Measurements from ENCODE around the gene PDGFRB. TPM values are rescaled to one million over a fixed set of nuclear protein-coding genes. Genes with fewer than 3 reads are reported as not detected.

PDGFRB gene
- total and polyA plus RNA-seq, 4 donors = 33.6 to 215 (median 78.3) TPM

- Histone ChIP-seq H3K4me3 (no peak overlapping the region), H3K36me3 (ENCODE audit: control insufficient read depth in 4 of 4, insufficient read depth in 4 of 4, low read length in 4 of 4) (peaks cover 0 to 55% (median 27%) of the 10 kb centered on the region in 4 donors), H3K9ac (ENCODE audit: insufficient read depth in 1 of 2, low read length in 2 of 2) (no peak overlapping the region), H3K9me3 (ENCODE audit: control insufficient read depth in 4 of 4, insufficient read depth in 3 of 4, low read length in 3 of 4) (no peaks in the 10 kb centered on the region), H3K4me1 (ENCODE audit: control insufficient read depth in 5 of 5, insufficient read depth in 5 of 5, low read length in 5 of 5) (peaks cover 0 to 5% (median 0%) of the 10 kb centered on the region in 5 donors), H3K27ac (ENCODE audit: low read depth in 1 of 2, low read length in 1 of 2) (no peak overlapping the region), H3K27me3 (ENCODE audit: control insufficient read depth in 3 of 3, insufficient read depth in 3 of 3, low read length in 2 of 3) (no peaks in the 10 kb centered on the region)
- DNase-seq (peak in 1 of 3 donors; percentile 7), ATAC-seq (ENCODE audit: insufficient read depth, low FRiP score) (no peak)
- 94 to 100% methylated on average over 3 of the region's 3 CpGs for WGBS, 2 donors
- no peak for TF ChIP-seq CTCF (IDR thresholded peaks at IDR 0.05; ENCODE audit: control extremely low read depth, extremely low read depth)
These were observed 35.6 kb downstream of the PDGFRB start for GRCh38 chr5:150120062-150120441.

- no peak for ATAC-seq (ENCODE audit: insufficient read depth, low FRiP score)
- H3K36me3 ChIP-seq (ENCODE audit: control insufficient read depth in 4 of 4, insufficient read depth in 4 of 4, low read length in 4 of 4) = peaks cover 0 to 53% (median 27%) of the 10 kb centered on the region in 4 donors
- H3K4me3 ChIP-seq = no peak overlapping the region
- peak in 1 of 3 donors; percentile 5 for DNase-seq
- H3K9ac ChIP-seq (ENCODE audit: insufficient read depth in 1 of 2, low read length in 2 of 2) = no peak overlapping the region
- no peak for TF ChIP-seq CTCF (IDR thresholded peaks at IDR 0.05; ENCODE audit: control extremely low read depth, extremely low read depth)
- 76 to 78% methylated on average over 10 of the region's 10 CpGs for WGBS, 2 donors
- H3K27ac ChIP-seq (ENCODE audit: low read depth in 1 of 2, low read length in 1 of 2) = no peak overlapping the region
- H3K4me1 ChIP-seq (ENCODE audit: control insufficient read depth in 5 of 5, insufficient read depth in 5 of 5, low read length in 5 of 5) = peaks cover 0 to 5% (median 0%) of the 10 kb centered on the region in 5 donors
- no peaks in the 10 kb centered on the region for H3K27me3 ChIP-seq (ENCODE audit: control insufficient read depth in 3 of 3, insufficient read depth in 3 of 3, low read length in 2 of 3)
- H3K9me3 ChIP-seq (ENCODE audit: control insufficient read depth in 4 of 4, insufficient read depth in 3 of 4, low read length in 3 of 4) = no peaks in the 10 kb centered on the region
These were observed 36.1 kb downstream of the PDGFRB start for GRCh38 chr5:150119421-150120061.

GRCh38 chr5:150118561-150119229, 37.0 kb downstream of the PDGFRB start:
- peaks cover 0 to 52% (median 26%) of the 10 kb centered on the region in 4 donors for H3K36me3 ChIP-seq (ENCODE audit: control insufficient read depth in 4 of 4, insufficient read depth in 4 of 4, low read length in 4 of 4)
- ATAC-seq (ENCODE audit: insufficient read depth, low FRiP score) (no peak), DNase-seq (peak in 1 of 3 donors; percentile 9)
- H3K4me3 ChIP-seq = no peak overlapping the region
- H3K27me3 ChIP-seq (ENCODE audit: control insufficient read depth in 3 of 3, insufficient read depth in 3 of 3, low read length in 2 of 3) = no peaks in the 10 kb centered on the region
- no peaks in the 10 kb centered on the region for H3K9me3 ChIP-seq (ENCODE audit: control insufficient read depth in 4 of 4, insufficient read depth in 3 of 4, low read length in 3 of 4)
- no peak overlapping the region for H3K9ac ChIP-seq (ENCODE audit: insufficient read depth in 1 of 2, low read length in 2 of 2)
- WGBS, 2 donors = 86 to 94% methylated on average over 11 of the region's 11 CpGs
- peaks cover 0 to 2% (median 0%) of the 10 kb centered on the region in 5 donors for H3K4me1 ChIP-seq (ENCODE audit: control insufficient read depth in 5 of 5, insufficient read depth in 5 of 5, low read length in 5 of 5)
- no peak overlapping the region for H3K27ac ChIP-seq (ENCODE audit: low read depth in 1 of 2, low read length in 1 of 2)
- no peak for TF ChIP-seq CTCF (IDR thresholded peaks at IDR 0.05; ENCODE audit: control extremely low read depth, extremely low read depth)

Data from lung (tissue), 12 donors.